ENCODE results near the gene ANKRD36B.
A peak's percentile ranks its signal among the peaks of the same experiment; 100 is the strongest.
"Not testable (repeated sequence)": the region's sequence is repeated elsewhere in the genome, so short reads cannot be mapped to it uniquely, and the experiment has no call there.

Gene ANKRD36B

GRCh38 chr2:97605524-97606339 lies 16.1 kb upstream of the ANKRD36B start:
- H3K4me3 ChIP-seq (ENCODE audit: low read length); H3K4me1 ChIP-seq (ENCODE audit: control insufficient read depth, insufficient read depth, low read length); H3K9me3 ChIP-seq (ENCODE audit: control insufficient read depth, low read length); H3K27me3 ChIP-seq (replicated peaks; ENCODE audit: control insufficient read depth, insufficient read depth, low read length); H3K36me3 ChIP-seq (ENCODE audit: control insufficient read depth, insufficient read depth, low read length, severe bottlenecking); DNase-seq (ENCODE audit: low read depth); H3K9ac ChIP-seq (ENCODE audit: low read length): not testable (repeated sequence)

- DNase-seq (ENCODE audit: low read depth); H3K4me1 ChIP-seq (ENCODE audit: control insufficient read depth, insufficient read depth, low read length); H3K4me3 ChIP-seq (ENCODE audit: low read length); H3K9me3 ChIP-seq (ENCODE audit: control insufficient read depth, low read length); H3K9ac ChIP-seq (ENCODE audit: low read length); H3K27me3 ChIP-seq (replicated peaks; ENCODE audit: control insufficient read depth, insufficient read depth, low read length); H3K36me3 ChIP-seq (ENCODE audit: control insufficient read depth, insufficient read depth, low read length, severe bottlenecking): not testable (repeated sequence)
Measured at GRCh38 chr2:97605109-97605508, 15.4 kb upstream of the ANKRD36B start.

- DNase-seq (ENCODE audit: low read depth); H3K27me3 ChIP-seq (replicated peaks; ENCODE audit: control insufficient read depth, insufficient read depth, low read length); H3K36me3 ChIP-seq (ENCODE audit: control insufficient read depth, insufficient read depth, low read length, severe bottlenecking); H3K4me1 ChIP-seq (ENCODE audit: control insufficient read depth, insufficient read depth, low read length); H3K9ac ChIP-seq (ENCODE audit: low read length); H3K4me3 ChIP-seq (ENCODE audit: low read length); H3K9me3 ChIP-seq (ENCODE audit: control insufficient read depth, low read length): not testable (repeated sequence)
Measured at GRCh38 chr2:97601537-97601936, 11.9 kb upstream of the ANKRD36B start.

GRCh38 chr2:97596180-97596579 lies 6.5 kb upstream of the ANKRD36B start:
- not testable (repeated sequence) for H3K9ac ChIP-seq (ENCODE audit: low read length); H3K36me3 ChIP-seq (ENCODE audit: control insufficient read depth, insufficient read depth, low read length, severe bottlenecking); DNase-seq (ENCODE audit: low read depth); H3K4me1 ChIP-seq (ENCODE audit: control insufficient read depth, insufficient read depth, low read length); H3K9me3 ChIP-seq (ENCODE audit: control insufficient read depth, low read length); H3K27me3 ChIP-seq (replicated peaks; ENCODE audit: control insufficient read depth, insufficient read depth, low read length); H3K4me3 ChIP-seq (ENCODE audit: low read length)

GRCh38 chr2:97593520-97593919 lies 3.8 kb upstream of the ANKRD36B start:
- H3K9ac ChIP-seq (ENCODE audit: low read length); DNase-seq (ENCODE audit: low read depth); H3K27me3 ChIP-seq (replicated peaks; ENCODE audit: control insufficient read depth, insufficient read depth, low read length); H3K9me3 ChIP-seq (ENCODE audit: control insufficient read depth, low read length); H3K4me1 ChIP-seq (ENCODE audit: control insufficient read depth, insufficient read depth, low read length); H3K36me3 ChIP-seq (ENCODE audit: control insufficient read depth, insufficient read depth, low read length, severe bottlenecking); H3K4me3 ChIP-seq (ENCODE audit: low read length): not testable (repeated sequence)

- not testable (repeated sequence) for H3K9me3 ChIP-seq (ENCODE audit: control insufficient read depth, low read length); H3K4me1 ChIP-seq (ENCODE audit: control insufficient read depth, insufficient read depth, low read length); H3K27me3 ChIP-seq (replicated peaks; ENCODE audit: control insufficient read depth, insufficient read depth, low read length); H3K36me3 ChIP-seq (ENCODE audit: control insufficient read depth, insufficient read depth, low read length, severe bottlenecking)
- H3K4me3 ChIP-seq (ENCODE audit: low read length) = peak overlapping the region; percentile 85
- H3K9ac ChIP-seq (ENCODE audit: low read length) = peak overlapping the region; percentile 91
- peak; percentile 95 for DNase-seq (ENCODE audit: low read depth)
Measured at GRCh38 chr2:97590515-97591394, 1.1 kb upstream of the ANKRD36B start.

GRCh38 chr2:97589257-97589597 lies 450 bp downstream of the ANKRD36B start:
- H3K36me3 ChIP-seq (ENCODE audit: control insufficient read depth, insufficient read depth, low read length, severe bottlenecking); H3K4me1 ChIP-seq (ENCODE audit: control insufficient read depth, insufficient read depth, low read length); H3K27me3 ChIP-seq (replicated peaks; ENCODE audit: control insufficient read depth, insufficient read depth, low read length); DNase-seq (ENCODE audit: low read depth); H3K9me3 ChIP-seq (ENCODE audit: control insufficient read depth, low read length): not testable (repeated sequence)
- H3K4me3 ChIP-seq (ENCODE audit: low read length) = peak overlapping the region; percentile 83
- peak overlapping the region; percentile 80 for H3K9ac ChIP-seq (ENCODE audit: low read length)

- H3K9ac ChIP-seq (ENCODE audit: low read length); H3K4me3 ChIP-seq (ENCODE audit: low read length); H3K9me3 ChIP-seq (ENCODE audit: control insufficient read depth, low read length); DNase-seq (ENCODE audit: low read depth); H3K4me1 ChIP-seq (ENCODE audit: control insufficient read depth, insufficient read depth, low read length); H3K36me3 ChIP-seq (ENCODE audit: control insufficient read depth, insufficient read depth, low read length, severe bottlenecking); H3K27me3 ChIP-seq (replicated peaks; ENCODE audit: control insufficient read depth, insufficient read depth, low read length): not testable (repeated sequence)
Measured at GRCh38 chr2:97565674-97566073, 24.0 kb downstream of the ANKRD36B start.

GRCh38 chr2:97552406-97552805 lies 37.3 kb downstream of the ANKRD36B start:
- H3K9ac ChIP-seq (ENCODE audit: low read length); H3K4me1 ChIP-seq (ENCODE audit: control insufficient read depth, insufficient read depth, low read length); H3K27me3 ChIP-seq (replicated peaks; ENCODE audit: control insufficient read depth, insufficient read depth, low read length); H3K4me3 ChIP-seq (ENCODE audit: low read length); DNase-seq (ENCODE audit: low read depth); H3K36me3 ChIP-seq (ENCODE audit: control insufficient read depth, insufficient read depth, low read length, severe bottlenecking); H3K9me3 ChIP-seq (ENCODE audit: control insufficient read depth, low read length): not testable (repeated sequence)

GRCh38 chr2:97550498-97550897 lies 39.2 kb downstream of the ANKRD36B start:
- not testable (repeated sequence) for H3K4me1 ChIP-seq (ENCODE audit: control insufficient read depth, insufficient read depth, low read length); H3K9me3 ChIP-seq (ENCODE audit: control insufficient read depth, low read length); H3K27me3 ChIP-seq (replicated peaks; ENCODE audit: control insufficient read depth, insufficient read depth, low read length); H3K9ac ChIP-seq (ENCODE audit: low read length); H3K36me3 ChIP-seq (ENCODE audit: control insufficient read depth, insufficient read depth, low read length, severe bottlenecking); H3K4me3 ChIP-seq (ENCODE audit: low read length)
- DNase-seq (ENCODE audit: low read depth) = peak; percentile 14

GRCh38 chr2:97549058-97549457 lies 40.6 kb downstream of the ANKRD36B start:
- H3K4me3 ChIP-seq (ENCODE audit: low read length); H3K9me3 ChIP-seq (ENCODE audit: control insufficient read depth, low read length); DNase-seq (ENCODE audit: low read depth); H3K36me3 ChIP-seq (ENCODE audit: control insufficient read depth, insufficient read depth, low read length, severe bottlenecking); H3K4me1 ChIP-seq (ENCODE audit: control insufficient read depth, insufficient read depth, low read length); H3K27me3 ChIP-seq (replicated peaks; ENCODE audit: control insufficient read depth, insufficient read depth, low read length); H3K9ac ChIP-seq (ENCODE audit: low read length): not testable (repeated sequence)
